K562 (cell line): ENCODE data around the gene TMCC2. TPM values are rescaled to one million over a fixed set of nuclear protein-coding genes. Genes with fewer than 3 reads are reported as not detected.

Experiments
- CBX1 ChIP-seq: sonication (generic); IDR thresholded peaks from 2 replicates; pipeline ENCODE4 v1.6.1; 2016; ENCODE audit warnings: antibody characterized with exemption, low read depth, mild to moderate bottlenecking
- FOXK1 ChIP-seq: sonication (generic); formaldehyde crosslinking; IDR thresholded peaks from 2 replicates; pipeline ENCODE4 v1.8.0; 2022; ENCODE audit warnings: missing genetic modification reagents, mild to moderate bottlenecking, borderline replicate concordance
- HMGXB4 ChIP-seq: sonication (generic); formaldehyde crosslinking; IDR thresholded peaks from 2 replicates; pipeline ENCODE4 v1.8.1; 2023; ENCODE audit warnings: mild to moderate bottlenecking, missing genetic modification reagents
- MITF ChIP-seq: IDR thresholded peaks from 2 replicates; pipeline ENCODE4 v1.6.1; 2014; ENCODE audit warnings: antibody characterized with exemption
- NFE2L1 ChIP-seq: fragments of 450-650 bp; IDR thresholded peaks from 2 replicates; pipeline ENCODE4 v1.6.1; 2016; ENCODE audit warnings: missing genetic modification characterization, low read depth, mild to moderate bottlenecking, missing compliant biosample characterization, moderate library complexity, borderline replicate concordance
- POLR2AphosphoS2 ChIP-seq: IDR thresholded peaks from 2 replicates; pipeline ENCODE4 v1.6.1; 2012; ENCODE audit warnings: low read length, improper control_type of control experiment
- PRPF4 ChIP-seq: fragments of 200-400 bp; formaldehyde crosslinking; IDR thresholded peaks from one replicate; pipeline ENCODE4 v1.6.1; 2017; ENCODE audit warnings: low read length, low read depth, mild to moderate bottlenecking; ENCODE audit not compliant: insufficient read depth, poor library complexity, severe bottlenecking
- SIX5 ChIP-seq, 2 experiments: IDR thresholded peaks; 2 replicates each; pipeline ENCODE4 v1.6.1; 2011; ENCODE audit warnings: low read length in 2 of 2, borderline replicate concordance in 1 of 2, low read depth in 1 of 2, mild to moderate bottlenecking in 1 of 2, moderate library complexity in 1 of 2; ENCODE audit not compliant: insufficient read depth in 1 of 2
- U2AF2 ChIP-seq: fragments of 200-400 bp; formaldehyde crosslinking; optimal IDR thresholded peaks from 2 replicates; pipeline ENCODE3; 2017; ENCODE audit warnings: low read depth, mild to moderate bottlenecking, low read length
- ZSCAN29 ChIP-seq: fragments of 450-650 bp; IDR thresholded peaks from 2 replicates; pipeline ENCODE4 v1.6.1; 2017
- polyA plus RNA-seq, 8 experiments: library from polyadenylated mRNA; depleted of rRNA in 4 of 8; stranded (reverse) in 5 of 8; unstranded in 3 of 8; fragments of >200 nt; fragmentation: Nextera tagmentation in 2 of 8; fragmentation: Illumina TruSeq in 1 of 8; extraction: Ambion mirVana in 2 of 8; extraction: Trizol in 1 of 8; gene quantifications; 2 replicates each; pipeline versions ENCODE4 v1.2.1 to v1.2.3, GENCODE V29; 2011 to 2014; ENCODE audit warnings: inconsistent platforms in 1 of 8, missing spikeins in 1 of 8
- total RNA-seq, 7 experiments: library from RNA; depleted of rRNA in 6 of 7; stranded (reverse); fragments of >200 nt in 6 of 7; fragmentation: Illumina TruSeq in 2 of 7; extraction: Trizol in 2 of 7; gene quantifications; 2 replicates each; pipeline versions ENCODE4 v1.2.1 to v1.2.3, GENCODE V29; 2011 to 2021; ENCODE audit warnings: low replicate concordance in 1 of 7
- TF ChIP-seq, protein P1 (sequence below): sonication (generic); formaldehyde crosslinking; IDR thresholded peaks from 2 replicates; pipeline ENCODE4 v1.8.0; 2023; ENCODE audit warnings: missing genetic modification reagents, mild to moderate bottlenecking, borderline replicate concordance
- TF ChIP-seq, protein P2 (sequence below): fragments of 450-650 bp; IDR thresholded peaks from 2 replicates; pipeline ENCODE4 v1.6.1; 2017; ENCODE audit warnings: antibody characterized with exemption

Gene TMCC2
- total and polyA plus RNA-seq, 9 of the 15 experiments (the other 6 are each of a cell fraction or from before 2014, with no cell fraction given): 0.06 to 1.8 (median 0.98) TPM

DNA sequence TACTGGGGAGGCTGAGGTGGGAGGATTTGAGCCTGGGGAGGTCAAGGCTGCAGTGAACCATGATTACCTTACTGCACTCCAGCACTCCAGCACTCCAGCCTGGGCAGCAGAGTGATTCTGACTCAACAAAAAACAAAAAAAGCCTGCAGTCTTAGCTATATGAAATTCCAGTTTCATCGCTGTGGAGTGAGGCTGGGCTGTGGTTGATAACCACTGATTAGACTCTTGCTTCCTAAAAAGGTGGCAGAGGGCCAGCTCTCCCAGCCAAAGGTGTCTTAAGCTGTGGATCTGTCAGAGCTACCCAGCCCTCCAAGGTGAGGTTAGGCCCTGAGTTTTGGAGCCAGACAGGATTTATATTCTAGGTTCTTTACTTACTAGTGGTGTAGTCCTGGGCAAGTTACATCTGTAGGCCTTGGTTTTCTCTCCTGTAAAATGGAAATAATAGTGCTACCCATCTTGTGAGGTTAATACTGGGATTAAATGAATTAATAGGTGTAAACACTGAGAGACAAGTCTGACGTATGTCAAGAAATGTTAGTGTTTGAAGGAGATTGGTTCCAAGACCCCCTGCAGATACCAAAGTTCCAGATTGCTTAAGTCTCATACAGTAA lies 35.9 kb downstream of the TMCC2 start (continued):
- TF ChIP-seq, protein P1, sequence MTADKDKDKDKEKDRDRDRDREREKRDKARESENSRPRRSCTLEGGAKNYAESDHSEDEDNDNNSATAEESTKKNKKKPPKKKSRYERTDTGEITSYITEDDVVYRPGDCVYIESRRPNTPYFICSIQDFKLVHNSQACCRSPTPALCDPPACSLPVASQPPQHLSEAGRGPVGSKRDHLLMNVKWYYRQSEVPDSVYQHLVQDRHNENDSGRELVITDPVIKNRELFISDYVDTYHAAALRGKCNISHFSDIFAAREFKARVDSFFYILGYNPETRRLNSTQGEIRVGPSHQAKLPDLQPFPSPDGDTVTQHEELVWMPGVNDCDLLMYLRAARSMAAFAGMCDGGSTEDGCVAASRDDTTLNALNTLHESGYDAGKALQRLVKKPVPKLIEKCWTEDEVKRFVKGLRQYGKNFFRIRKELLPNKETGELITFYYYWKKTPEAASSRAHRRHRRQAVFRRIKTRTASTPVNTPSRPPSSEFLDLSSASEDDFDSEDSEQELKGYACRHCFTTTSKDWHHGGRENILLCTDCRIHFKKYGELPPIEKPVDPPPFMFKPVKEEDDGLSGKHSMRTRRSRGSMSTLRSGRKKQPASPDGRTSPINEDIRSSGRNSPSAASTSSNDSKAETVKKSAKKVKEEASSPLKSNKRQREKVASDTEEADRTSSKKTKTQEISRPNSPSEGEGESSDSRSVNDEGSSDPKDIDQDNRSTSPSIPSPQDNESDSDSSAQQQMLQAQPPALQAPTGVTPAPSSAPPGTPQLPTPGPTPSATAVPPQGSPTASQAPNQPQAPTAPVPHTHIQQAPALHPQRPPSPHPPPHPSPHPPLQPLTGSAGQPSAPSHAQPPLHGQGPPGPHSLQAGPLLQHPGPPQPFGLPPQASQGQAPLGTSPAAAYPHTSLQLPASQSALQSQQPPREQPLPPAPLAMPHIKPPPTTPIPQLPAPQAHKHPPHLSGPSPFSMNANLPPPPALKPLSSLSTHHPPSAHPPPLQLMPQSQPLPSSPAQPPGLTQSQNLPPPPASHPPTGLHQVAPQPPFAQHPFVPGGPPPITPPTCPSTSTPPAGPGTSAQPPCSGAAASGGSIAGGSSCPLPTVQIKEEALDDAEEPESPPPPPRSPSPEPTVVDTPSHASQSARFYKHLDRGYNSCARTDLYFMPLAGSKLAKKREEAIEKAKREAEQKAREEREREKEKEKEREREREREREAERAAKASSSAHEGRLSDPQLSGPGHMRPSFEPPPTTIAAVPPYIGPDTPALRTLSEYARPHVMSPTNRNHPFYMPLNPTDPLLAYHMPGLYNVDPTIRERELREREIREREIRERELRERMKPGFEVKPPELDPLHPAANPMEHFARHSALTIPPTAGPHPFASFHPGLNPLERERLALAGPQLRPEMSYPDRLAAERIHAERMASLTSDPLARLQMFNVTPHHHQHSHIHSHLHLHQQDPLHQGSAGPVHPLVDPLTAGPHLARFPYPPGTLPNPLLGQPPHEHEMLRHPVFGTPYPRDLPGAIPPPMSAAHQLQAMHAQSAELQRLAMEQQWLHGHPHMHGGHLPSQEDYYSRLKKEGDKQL (CRISPR knock-in tag): no peak
- TF ChIP-seq ZSCAN29: no peak
- no peak for TF ChIP-seq MITF
- TF ChIP-seq NFE2L1 (tag): no peak
- no peak for TF ChIP-seq U2AF2
- no peak for TF ChIP-seq POLR2AphosphoS2
- TF ChIP-seq HMGXB4 (CRISPR knock-in tag): no peak
- TF ChIP-seq CBX1: peak; percentile 52; the same call in 1 of the 2 replicates
- TF ChIP-seq, protein P2, sequence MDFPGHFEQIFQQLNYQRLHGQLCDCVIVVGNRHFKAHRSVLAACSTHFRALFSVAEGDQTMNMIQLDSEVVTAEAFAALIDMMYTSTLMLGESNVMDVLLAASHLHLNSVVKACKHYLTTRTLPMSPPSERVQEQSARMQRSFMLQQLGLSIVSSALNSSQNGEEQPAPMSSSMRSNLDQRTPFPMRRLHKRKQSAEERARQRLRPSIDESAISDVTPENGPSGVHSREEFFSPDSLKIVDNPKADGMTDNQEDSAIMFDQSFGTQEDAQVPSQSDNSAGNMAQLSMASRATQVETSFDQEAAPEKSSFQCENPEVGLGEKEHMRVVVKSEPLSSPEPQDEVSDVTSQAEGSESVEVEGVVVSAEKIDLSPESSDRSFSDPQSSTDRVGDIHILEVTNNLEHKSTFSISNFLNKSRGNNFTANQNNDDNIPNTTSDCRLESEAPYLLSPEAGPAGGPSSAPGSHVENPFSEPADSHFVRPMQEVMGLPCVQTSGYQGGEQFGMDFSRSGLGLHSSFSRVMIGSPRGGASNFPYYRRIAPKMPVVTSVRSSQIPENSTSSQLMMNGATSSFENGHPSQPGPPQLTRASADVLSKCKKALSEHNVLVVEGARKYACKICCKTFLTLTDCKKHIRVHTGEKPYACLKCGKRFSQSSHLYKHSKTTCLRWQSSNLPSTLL: no peak
- TF ChIP-seq PRPF4: no peak
- TF ChIP-seq SIX5 (IDR thresholded peaks at IDR 0.05; ENCODE audit: borderline replicate concordance in 1 of 2, insufficient read depth in 1 of 2, low read depth in 1 of 2, low read length in 2 of 2): no peak
- TF ChIP-seq FOXK1 (CRISPR knock-in tag): no peak
